ENCODE measurements around the gene LRCH3. TPM values are rescaled to one million over a fixed set of nuclear protein-coding genes. Genes with fewer than 3 reads are reported as not detected.

The LRCH3 gene
- total and polyA plus RNA-seq, 2 of the 13 experiments (the other 11 are each of a cell fraction or from before 2014, with no cell fraction given) = 25.5 to 103 TPM

GRCh38 chr3:197791113-197791891 lies at the start of gene LRCH3 (continued):
- TF ChIP-seq, protein P1, sequence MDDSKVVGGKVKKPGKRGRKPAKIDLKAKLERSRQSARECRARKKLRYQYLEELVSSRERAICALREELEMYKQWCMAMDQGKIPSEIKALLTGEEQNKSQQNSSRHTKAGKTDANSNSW (CRISPR knock-in tag; IDR thresholded peaks at IDR 0.05; ENCODE audit: borderline replicate concordance) = 0 out of 2 replicates have a peak, but pooled peaks have one; percentile 81
- TF ChIP-seq ZNF282 (IDR thresholded peaks at IDR 0.05; ENCODE audit: partially characterized antibody) = no peak
- no peak for TF ChIP-seq CENPX (CRISPR knock-in tag; IDR thresholded peaks at IDR 0.05)
- TF ChIP-seq FOXA1 (IDR thresholded peaks at IDR 0.05) = no peak
- TF ChIP-seq FOXA1 (CRISPR knock-in tag; IDR thresholded peaks at IDR 0.05) = no peak; the same call in 1 of the 2 replicates
- TF ChIP-seq ZNF317 (CRISPR knock-in tag; IDR thresholded peaks at IDR 0.05) = 0 out of 2 replicates have a peak, but pooled peaks have one; percentile 42
- peak; percentile 43 for TF ChIP-seq NFYB (CRISPR knock-in tag; IDR thresholded peaks at IDR 0.05)
- 0 out of 2 replicates have a peak, but pooled peaks have one; percentile 43 for TF ChIP-seq ZFP37 (CRISPR knock-in tag; IDR thresholded peaks at IDR 0.05; ENCODE audit: borderline replicate concordance)
- TF ChIP-seq ZNF556 (CRISPR knock-in tag; IDR thresholded peaks at IDR 0.05; ENCODE audit: borderline replicate concordance) = peak; percentile 85; the same call in 1 of the 2 replicates
- peak; percentile 17; the same call in 1 of the 2 replicates for TF ChIP-seq ZNF766 (CRISPR knock-in tag; IDR thresholded peaks at IDR 0.05; ENCODE audit: borderline replicate concordance)
- TF ChIP-seq ZNF225 (CRISPR knock-in tag; IDR thresholded peaks at IDR 0.05) = peak; percentile 96
- TF ChIP-seq, protein P2, sequence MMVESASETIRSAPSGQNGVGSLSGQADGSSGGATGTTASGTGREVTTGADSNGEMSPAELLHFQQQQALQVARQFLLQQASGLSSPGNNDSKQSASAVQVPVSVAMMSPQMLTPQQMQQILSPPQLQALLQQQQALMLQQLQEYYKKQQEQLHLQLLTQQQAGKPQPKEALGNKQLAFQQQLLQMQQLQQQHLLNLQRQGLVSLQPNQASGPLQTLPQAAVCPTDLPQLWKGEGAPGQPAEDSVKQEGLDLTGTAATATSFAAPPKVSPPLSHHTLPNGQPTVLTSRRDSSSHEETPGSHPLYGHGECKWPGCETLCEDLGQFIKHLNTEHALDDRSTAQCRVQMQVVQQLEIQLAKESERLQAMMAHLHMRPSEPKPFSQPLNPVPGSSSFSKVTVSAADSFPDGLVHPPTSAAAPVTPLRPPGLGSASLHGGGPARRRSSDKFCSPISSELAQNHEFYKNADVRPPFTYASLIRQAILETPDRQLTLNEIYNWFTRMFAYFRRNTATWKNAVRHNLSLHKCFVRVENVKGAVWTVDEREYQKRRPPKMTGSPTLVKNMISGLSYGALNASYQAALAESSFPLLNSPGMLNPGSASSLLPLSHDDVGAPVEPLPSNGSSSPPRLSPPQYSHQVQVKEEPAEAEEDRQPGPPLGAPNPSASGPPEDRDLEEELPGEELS (CRISPR knock-in tag; IDR thresholded peaks at IDR 0.05) = peak; percentile 40; the same call in 1 of the 2 replicates
- TF ChIP-seq, protein P3, sequence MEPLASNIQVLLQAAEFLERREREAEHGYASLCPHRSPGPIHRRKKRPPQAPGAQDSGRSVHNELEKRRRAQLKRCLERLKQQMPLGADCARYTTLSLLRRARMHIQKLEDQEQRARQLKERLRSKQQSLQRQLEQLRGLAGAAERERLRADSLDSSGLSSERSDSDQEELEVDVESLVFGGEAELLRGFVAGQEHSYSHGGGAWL (CRISPR knock-in tag; IDR thresholded peaks at IDR 0.05) = peak; percentile 87
- TF ChIP-seq KDM1A (CRISPR knock-in tag; IDR thresholded peaks at IDR 0.05) = no peak
- TF ChIP-seq BRF2 (CRISPR knock-in tag; IDR thresholded peaks at IDR 0.05) = 0 out of 2 replicates have a peak, but pooled peaks have one; percentile 67
- no peak for TF ChIP-seq MATR3 (CRISPR knock-in tag; IDR thresholded peaks at IDR 0.05)
- TF ChIP-seq KAT7 (CRISPR knock-in tag; IDR thresholded peaks at IDR 0.05; ENCODE audit: borderline replicate concordance) = peak; percentile 85; the same call in 1 of the 2 replicates
- TF ChIP-seq ZNF350 (CRISPR knock-in tag; IDR thresholded peaks at IDR 0.05; ENCODE audit: borderline replicate concordance, low read depth) = peak; percentile 75; the same call in 1 of the 2 replicates
- TF ChIP-seq EED (CRISPR knock-in tag; IDR thresholded peaks at IDR 0.05) = peak; percentile 66
- no peak for TF ChIP-seq ZSCAN22 (CRISPR knock-in tag; IDR thresholded peaks at IDR 0.05)
- peak; percentile 99 for TF ChIP-seq ZBTB7B (CRISPR knock-in tag; IDR thresholded peaks at IDR 0.05)
- TF ChIP-seq HHEX (CRISPR knock-in tag; IDR thresholded peaks at IDR 0.05) = no peak
- peak; percentile 68 for TF ChIP-seq ZNF205 (CRISPR knock-in tag; IDR thresholded peaks at IDR 0.05)
- TF ChIP-seq ZNF543 (CRISPR knock-in tag; IDR thresholded peaks at IDR 0.05) = peak; percentile 70; the same call in 1 of the 2 replicates
- TF ChIP-seq, protein P4, sequence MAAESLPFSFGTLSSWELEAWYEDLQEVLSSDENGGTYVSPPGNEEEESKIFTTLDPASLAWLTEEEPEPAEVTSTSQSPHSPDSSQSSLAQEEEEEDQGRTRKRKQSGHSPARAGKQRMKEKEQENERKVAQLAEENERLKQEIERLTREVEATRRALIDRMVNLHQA (CRISPR knock-in tag; IDR thresholded peaks at IDR 0.05) = no peak
- peak; percentile 48 for TF ChIP-seq BCL6 (CRISPR knock-in tag; IDR thresholded peaks at IDR 0.05)
